GM19043 (cell line): ENCODE measurements around the gene CCDC85A.

Experiments used
- ATAC-seq: cut with Tn5 transposase; IDR thresholded peaks from one replicate; pipeline ENCODE4 v1.9.1; 2021; ENCODE audit warnings: low read depth; ENCODE audit not compliant: unreplicated experiment

The CCDC85A gene

DNA sequence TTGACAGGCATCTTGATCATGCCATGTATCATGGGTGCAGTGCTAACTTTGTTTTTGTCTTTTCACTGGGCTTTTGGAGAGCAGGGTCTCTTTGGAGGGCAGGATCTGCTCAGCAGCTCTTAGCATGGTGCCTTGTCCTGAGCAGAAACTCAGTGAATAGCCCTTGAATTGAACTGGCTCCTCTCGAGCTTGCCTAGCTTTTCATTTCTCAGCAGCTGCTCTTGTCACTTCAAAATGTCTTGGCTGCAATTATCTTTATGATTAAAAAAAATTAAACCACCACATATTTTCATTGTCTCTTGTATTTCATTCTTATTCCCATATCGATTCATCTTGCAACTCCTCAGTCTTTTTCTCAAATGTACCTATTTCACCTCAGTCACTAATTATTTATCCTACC lies 50.5 kb downstream of the CCDC85A start:
- ATAC-seq = no peak

DNA sequence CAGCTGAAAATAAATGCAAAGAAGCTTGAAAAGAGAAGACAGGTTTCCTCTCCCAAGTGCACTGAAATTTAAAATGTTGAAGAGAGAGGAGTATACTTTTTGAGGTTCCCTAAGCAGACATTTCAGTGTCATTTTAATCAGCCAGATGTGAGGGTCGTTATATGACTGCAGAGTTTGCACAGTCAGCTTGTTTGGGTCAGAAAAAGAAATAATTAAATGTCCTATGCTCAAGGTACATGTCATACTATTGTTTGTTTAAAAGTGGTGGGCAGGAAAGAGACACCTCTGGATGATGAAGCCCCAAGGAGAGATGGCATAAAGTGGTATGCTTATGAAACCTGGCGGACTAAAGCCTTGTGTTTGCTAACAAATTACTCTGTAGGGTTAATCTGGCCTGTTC lies 55.2 kb downstream of the CCDC85A start:
- ATAC-seq = no peak

DNA sequence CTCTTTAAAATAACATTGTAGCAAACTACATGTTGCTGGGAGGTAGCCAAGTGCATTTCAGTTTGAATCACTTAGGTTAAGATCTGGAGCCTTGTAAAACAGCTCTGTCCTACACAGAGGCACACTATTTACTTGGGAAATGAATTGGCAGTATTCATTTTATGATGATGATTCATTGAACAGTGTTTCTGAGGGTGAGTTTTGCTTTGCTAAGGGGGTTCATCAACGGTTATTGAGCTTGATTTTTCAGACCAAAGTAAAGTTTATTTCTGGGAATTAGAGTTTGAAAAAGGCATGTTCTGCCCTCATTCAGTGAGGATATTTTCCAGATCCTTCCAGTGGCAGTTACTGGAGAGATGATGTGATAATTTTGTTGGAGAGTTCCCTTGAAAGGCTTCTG lies 55.6 kb downstream of the CCDC85A start:
- no peak for ATAC-seq

DNA sequence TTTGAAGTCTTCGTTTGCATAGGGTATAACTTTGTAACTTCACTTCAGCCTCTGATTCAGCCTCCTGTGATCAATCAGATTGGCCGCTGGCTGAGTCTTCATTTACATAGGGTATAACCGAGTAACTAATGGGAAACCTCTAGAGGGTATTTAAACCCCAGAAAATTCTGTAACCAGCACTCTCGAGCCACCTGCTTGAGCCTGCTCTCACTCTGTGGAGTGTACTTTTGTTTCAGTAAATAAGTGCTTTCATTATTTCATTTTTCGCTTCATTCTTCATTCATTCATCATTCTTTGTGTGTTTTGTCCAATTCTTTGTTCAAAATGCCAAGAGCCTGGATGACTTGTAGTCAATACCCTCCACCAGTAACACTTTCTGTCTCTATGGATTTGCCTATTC lies 56.4 kb downstream of the CCDC85A start:
- no peak for ATAC-seq

DNA sequence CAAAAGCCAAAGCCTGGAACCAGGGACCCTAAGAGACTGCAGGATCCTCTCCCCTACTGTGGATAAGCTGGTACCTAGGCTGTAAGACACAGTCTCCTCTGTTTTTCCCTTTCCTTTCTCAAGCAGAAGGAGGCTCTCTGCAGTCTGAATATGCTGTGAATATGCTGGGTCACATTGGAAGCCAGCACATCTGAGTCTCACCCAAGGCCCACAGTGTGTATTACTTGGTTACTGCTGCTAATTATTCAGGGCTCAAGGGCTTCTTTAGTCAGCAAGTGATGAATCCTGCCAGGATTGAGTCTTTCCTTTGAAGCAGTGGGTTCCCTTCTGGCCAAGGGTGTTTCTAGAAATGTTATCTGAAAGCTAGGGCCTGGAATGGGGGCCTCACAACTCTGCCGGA lies 60.7 kb downstream of the CCDC85A start:
- ATAC-seq = no peak

DNA sequence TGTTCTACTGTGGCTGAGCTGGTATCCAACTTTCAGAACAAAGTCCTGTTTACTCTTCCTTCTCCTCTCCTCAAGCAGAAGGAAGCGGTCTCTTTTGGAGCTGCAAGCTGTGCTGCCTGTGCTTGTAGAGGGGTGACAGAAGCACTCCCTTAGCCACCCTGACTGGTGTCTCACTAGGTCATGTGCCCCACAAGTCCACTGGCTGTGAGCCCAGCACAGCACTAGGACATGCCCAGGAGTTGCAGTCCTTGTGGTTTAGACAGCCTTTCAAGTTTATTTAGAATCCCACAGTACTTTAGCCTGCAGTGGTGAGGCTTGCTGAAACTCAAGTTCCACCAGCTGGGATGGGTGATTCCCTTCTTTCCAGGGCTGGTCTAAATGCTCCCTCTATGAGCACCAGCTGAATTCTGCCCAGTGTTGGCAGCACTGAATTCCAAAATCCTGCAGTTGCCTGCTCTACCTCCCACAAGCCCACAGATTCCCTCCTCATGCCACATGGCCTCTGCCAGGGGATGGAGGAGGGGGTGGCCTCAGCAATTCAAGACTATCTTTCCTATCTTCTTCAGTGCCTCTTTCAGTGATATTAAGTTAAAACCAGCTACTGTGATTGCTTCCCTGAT lies 61.2 kb downstream of the CCDC85A start:
- no peak for ATAC-seq

DNA sequence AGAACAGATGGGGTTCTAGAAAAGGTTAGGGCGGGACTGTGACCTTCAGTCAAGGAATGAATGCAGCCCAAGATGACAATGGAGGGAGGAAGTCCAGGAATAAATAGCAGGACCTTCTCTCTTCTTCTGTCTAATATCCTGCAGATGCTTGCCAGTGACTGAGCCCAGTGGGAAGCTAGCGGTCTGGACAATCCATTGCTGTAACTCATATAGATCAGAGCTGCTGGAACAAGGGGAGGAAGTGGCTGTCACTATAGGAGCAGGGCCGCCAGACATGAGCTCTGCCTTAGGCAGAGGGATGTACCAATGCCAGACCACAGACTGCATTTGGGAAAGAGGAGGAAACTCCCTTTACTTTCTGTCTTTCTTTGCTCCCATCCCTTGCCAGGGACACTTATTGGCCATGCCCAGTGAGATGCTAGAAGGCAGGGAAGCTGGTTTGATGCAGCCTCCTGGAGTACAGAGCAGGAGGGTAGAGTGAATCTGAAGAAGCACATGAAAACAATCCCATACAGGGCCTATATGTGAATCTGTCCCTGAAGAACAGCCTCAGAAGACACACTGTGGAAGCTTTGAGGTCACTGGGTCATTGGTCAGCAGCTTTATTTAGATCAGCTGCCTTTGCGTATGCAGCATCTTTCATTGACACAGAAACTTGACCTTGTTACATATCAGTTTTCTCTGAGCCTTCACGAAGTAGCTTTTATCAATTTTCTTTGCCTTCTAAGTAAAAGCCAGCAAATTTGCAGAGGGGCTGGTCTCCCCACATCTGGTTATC lies 65.4 kb downstream of the CCDC85A start:
- ATAC-seq = no peak

- ATAC-seq = no peak
These were observed 66.5 kb downstream of the CCDC85A start for GRCh38 chr2:56250153-56250729.

DNA sequence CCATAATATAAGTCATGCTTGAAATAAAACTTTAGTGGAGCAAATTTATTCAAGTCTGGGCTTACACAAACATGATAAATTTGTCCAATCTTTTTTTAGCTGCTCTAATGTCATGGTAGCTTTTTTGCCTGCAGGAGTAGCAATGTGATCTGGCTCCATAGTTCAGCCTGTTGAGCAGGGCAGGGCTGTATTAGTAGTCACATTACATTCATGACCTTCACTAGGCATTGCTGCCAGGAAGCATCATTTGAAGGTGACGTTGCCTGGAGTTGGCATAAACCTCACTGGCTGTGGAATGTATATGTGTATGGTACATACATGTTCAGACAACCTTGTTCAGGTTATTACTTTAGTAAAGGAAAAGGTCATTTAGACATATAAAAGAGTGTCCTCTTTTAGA lies 76.6 kb downstream of the CCDC85A start:
- ATAC-seq = no peak

DNA sequence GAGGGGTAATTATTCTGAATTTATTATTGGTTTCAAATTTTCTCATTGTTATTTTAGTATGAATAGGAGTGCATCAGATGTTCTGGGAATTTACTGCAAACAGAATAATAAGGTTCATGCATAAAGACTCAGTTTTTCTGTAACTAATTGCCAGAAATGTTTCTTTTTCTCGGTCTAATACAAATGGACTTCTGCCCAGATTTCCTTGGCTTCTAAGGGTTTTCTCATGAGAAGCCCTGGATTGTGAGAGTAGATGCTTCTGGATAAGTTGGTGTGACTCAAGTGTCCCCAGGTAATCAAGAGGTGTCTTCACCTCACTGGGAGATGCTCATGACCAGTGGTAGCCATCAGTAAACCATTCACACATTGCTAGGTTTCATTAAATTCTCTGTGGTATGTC lies 78.5 kb downstream of the CCDC85A start:
- ATAC-seq = no peak

DNA sequence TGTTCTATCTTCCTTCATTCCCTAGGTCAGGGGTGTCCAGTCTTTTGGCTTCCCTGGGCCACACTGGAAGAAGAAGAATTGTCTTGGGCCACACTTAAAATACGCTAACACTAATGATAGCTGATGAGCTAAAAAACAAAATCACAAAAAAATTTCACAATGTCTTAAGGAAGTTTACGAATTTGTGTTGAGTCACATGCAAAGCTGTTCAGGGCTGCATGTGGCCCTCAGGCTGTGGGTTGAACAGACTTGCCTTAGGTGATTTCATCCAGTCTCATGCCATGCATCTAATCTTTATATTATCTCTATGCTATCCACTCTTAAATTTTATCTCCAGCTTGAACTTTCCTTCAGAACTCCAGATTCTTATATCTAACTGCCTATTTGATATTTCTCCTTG lies 80.1 kb downstream of the CCDC85A start:
- no peak for ATAC-seq

GRCh38 chr2:56266761-56267414 lies 83.1 kb downstream of the CCDC85A start:
- ATAC-seq = no peak

DNA sequence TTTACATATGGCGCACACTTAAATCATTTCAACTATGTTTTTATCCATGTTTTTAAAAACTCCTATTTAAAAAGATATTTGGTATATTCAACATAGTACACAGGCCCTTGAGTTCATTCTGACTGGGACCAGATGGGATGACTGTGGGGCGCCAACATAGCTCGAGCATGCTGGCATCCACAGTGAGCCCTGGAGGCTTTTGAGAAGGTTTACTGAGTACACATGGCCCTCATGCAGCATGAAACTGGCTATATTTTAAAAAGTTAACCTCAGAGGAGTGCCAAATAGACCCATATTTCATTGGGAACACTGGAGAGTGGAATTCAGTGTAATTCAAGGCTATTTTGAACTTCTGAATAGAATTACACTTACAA lies 83.6 kb downstream of the CCDC85A start:
- ATAC-seq = no peak

DNA sequence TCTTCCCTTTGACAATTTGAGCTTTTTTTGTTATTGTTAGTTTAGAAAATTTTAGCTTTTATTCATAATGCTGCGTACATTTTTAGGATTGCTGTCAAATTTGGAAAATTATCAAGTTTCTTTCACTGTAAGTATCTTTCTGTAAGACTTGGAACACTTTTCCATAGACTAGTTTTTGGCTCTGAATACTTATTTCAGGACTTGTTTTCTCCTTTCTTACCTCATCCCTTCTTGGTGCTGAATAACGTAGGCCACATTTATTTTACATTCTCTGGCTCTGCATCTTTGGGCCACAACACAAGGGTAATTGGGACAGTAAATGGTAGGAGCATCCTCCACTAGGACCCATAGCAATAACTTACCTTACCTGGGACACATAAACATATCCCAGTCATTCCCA lies 85.1 kb downstream of the CCDC85A start:
- no peak for ATAC-seq

- no peak for ATAC-seq
These were observed 87.5 kb downstream of the CCDC85A start for GRCh38 chr2:56271275-56271674.

DNA sequence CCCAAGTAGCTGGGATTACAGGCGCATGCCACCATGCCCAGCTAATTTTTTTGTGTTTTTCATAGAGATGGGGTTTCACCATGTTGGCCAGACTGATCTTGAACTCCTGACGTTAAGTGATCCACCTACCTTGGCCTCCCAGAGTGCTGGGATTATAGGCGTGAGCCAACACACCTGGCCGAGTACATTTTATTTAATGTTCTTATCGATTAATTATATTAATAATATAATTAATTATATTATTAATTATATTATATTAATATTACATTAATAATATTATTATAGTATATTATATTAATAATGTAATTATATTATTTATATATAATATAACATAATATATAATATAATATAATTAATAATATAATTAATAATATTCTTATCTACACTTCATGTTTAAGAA lies 101.4 kb downstream of the CCDC85A start:
- no peak for ATAC-seq

DNA sequence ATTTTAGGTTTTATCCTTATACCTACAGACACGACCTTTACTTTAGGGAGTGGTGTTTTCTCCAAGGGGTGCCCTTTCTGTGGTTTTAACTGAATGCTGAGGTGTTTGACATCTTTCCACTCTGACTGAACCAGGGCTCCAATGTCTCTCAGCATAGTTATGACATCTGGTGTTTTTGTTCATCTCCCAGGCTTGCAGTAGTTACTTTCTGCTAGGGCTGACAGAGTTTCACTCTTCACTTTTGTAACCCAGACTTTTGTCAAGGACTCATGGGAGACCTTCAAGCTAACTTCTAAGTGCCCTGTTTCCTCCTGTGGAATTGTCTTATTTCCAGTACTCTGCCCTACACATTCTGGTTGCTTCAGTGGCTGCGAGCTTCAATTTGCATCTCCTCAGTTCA lies 103.1 kb downstream of the CCDC85A start:
- ATAC-seq = no peak

DNA sequence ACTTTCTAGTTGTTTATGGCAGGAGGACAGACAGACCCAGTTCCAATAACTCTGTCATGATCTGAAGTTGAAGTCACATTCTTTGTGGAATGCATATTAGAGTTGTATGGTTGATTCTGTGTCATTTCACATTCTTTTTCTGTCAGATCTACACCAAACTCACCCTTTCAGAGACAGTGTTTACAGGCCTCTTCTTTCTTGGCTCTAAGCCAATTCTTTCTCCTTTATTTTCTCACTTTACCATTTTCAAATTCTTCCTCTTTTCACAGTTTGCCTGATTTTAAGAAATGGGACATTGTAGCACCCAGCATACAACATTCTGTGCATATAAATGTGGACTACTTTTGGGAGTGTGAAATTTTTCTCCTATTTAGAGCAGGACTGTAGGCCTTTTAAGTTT lies 103.7 kb downstream of the CCDC85A start:
- no peak for ATAC-seq

- ATAC-seq = no peak
These were observed 104.2 kb downstream of the CCDC85A start for GRCh38 chr2:56287974-56288373.

GRCh38 chr2:56288838-56289580 lies 105.2 kb downstream of the CCDC85A start:
- ATAC-seq = no peak

GRCh38 chr2:56291711-56292110 lies 107.9 kb downstream of the CCDC85A start:
- no peak for ATAC-seq
